Measurements from ENCODE around the gene GPR45.

GPR45 gene, protein sequence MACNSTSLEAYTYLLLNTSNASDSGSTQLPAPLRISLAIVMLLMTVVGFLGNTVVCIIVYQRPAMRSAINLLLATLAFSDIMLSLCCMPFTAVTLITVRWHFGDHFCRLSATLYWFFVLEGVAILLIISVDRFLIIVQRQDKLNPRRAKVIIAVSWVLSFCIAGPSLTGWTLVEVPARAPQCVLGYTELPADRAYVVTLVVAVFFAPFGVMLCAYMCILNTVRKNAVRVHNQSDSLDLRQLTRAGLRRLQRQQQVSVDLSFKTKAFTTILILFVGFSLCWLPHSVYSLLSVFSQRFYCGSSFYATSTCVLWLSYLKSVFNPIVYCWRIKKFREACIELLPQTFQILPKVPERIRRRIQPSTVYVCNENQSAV

DNA sequence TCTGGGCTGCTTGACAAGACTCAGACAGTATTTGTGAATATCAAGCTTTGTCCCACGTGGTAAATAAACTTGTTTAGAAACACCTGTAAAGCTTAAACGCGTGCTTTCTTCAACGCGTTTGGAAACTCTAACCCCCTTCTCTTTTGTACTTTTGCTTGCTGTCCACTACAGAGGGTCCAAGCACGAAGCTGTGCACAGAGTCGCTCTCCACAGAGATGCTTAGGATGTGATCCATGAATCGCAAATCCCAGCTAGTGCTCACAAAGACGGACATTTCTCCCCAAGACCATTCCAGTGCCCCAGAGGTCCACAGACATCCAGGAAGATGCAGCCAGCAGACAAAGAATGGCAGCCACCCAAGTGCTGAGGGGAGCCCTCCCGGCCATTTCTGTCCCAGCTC lies at the start of gene GPR45:
Gene GPR45 (plus strand): TSS at position 301 of the 400 bp plus-strand sequence. CDS start 116 bp downstream, outside the sequence.
- DNase-seq (ENCODE audit: extremely low read depth, insufficient read length) = no peak
- Histone ChIP-seq H3K4me3 (replicated peaks; ENCODE audit: low read depth, low read length) (no peak within 1 kb of the TSS), H3K27me3 (replicated peaks; ENCODE audit: control insufficient read depth, insufficient read depth, low read length) (no peaks in the 10 kb centered on the region), H3K36me3 (ENCODE audit: control insufficient read depth, insufficient read depth, low read length) (no peaks in the 10 kb centered on the region)
- TF ChIP-seq, protein P1, sequence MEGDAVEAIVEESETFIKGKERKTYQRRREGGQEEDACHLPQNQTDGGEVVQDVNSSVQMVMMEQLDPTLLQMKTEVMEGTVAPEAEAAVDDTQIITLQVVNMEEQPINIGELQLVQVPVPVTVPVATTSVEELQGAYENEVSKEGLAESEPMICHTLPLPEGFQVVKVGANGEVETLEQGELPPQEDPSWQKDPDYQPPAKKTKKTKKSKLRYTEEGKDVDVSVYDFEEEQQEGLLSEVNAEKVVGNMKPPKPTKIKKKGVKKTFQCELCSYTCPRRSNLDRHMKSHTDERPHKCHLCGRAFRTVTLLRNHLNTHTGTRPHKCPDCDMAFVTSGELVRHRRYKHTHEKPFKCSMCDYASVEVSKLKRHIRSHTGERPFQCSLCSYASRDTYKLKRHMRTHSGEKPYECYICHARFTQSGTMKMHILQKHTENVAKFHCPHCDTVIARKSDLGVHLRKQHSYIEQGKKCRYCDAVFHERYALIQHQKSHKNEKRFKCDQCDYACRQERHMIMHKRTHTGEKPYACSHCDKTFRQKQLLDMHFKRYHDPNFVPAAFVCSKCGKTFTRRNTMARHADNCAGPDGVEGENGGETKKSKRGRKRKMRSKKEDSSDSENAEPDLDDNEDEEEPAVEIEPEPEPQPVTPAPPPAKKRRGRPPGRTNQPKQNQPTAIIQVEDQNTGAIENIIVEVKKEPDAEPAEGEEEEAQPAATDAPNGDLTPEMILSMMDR (IDR thresholded peaks at IDR 0.05; ENCODE audit: insufficient read depth, low read length, poor library complexity, severe bottlenecking) = no peak

DNA sequence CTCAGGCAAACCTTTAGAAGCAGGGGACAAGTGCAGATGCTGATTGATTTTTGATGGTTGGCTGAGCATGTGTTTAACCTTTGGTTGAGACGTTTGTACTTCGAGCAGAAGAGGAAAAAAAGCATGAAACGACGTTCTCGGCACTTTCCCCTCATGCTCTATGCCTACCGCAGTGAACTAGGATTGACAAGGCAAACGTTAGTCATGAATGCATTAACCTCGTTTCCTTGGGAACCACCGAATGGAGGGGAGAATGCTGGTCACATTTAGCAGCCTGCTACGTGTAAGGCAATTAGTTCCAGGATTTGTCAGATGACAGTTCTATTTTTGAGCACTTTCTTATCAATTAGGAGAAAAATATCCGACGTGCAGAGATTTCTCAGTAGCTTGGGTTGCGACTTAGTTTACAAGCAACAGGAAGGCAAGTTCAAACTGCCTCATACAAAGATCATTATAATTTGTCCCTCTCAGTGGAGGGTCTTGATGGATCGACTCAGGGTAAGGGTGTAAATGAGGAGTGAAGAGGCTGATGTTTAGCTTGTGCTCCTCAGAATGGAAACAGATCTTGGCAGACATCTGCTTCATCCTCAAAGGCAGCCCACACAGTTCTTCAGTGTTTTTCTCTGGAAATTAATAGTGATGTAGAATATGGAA lies 47.4 kb upstream of the GPR45 start:
- DNase-seq (ENCODE audit: extremely low read depth, insufficient read length) = no peak
- Histone ChIP-seq H3K36me3 (ENCODE audit: control insufficient read depth, insufficient read depth, low read length) (no peaks in the 10 kb centered on the region), H3K27me3 (replicated peaks; ENCODE audit: control insufficient read depth, insufficient read depth, low read length) (no peaks in the 10 kb centered on the region), H3K4me3 (replicated peaks; ENCODE audit: low read depth, low read length) (no peak overlapping the region)
- TF ChIP-seq, protein P1 (IDR thresholded peaks at IDR 0.05; ENCODE audit: insufficient read depth, low read length, poor library complexity, severe bottlenecking) = no peak

DNA sequence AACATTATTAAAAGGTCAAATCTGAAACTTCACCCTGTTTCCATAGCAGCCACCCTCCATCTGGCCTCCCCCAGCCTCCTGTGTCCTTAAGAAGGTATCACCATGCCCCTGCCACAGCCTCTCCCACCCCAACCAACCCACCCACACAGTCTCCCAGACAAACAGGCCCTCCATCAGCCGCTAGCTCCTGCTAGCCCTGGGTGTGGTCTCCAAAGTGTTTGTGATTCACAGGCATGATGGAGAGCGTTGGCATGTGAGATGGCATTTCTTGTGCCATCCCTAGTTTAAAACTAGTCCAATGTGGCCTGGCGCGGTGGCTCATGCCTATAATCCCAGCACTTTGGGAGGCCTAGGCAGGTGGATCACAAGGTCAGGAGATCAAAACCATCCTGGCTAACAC lies 44.9 kb upstream of the GPR45 start:
- H3K36me3 ChIP-seq (ENCODE audit: control insufficient read depth, insufficient read depth, low read length) = no peaks in the 10 kb centered on the region
- no peak overlapping the region for H3K4me3 ChIP-seq (replicated peaks; ENCODE audit: low read depth, low read length)
- H3K27me3 ChIP-seq (replicated peaks; ENCODE audit: control insufficient read depth, insufficient read depth, low read length) = no peaks in the 10 kb centered on the region
- no peak for DNase-seq (ENCODE audit: extremely low read depth, insufficient read length)
- TF ChIP-seq, protein P1 (IDR thresholded peaks at IDR 0.05; ENCODE audit: insufficient read depth, low read length, poor library complexity, severe bottlenecking) = no peak

DNA sequence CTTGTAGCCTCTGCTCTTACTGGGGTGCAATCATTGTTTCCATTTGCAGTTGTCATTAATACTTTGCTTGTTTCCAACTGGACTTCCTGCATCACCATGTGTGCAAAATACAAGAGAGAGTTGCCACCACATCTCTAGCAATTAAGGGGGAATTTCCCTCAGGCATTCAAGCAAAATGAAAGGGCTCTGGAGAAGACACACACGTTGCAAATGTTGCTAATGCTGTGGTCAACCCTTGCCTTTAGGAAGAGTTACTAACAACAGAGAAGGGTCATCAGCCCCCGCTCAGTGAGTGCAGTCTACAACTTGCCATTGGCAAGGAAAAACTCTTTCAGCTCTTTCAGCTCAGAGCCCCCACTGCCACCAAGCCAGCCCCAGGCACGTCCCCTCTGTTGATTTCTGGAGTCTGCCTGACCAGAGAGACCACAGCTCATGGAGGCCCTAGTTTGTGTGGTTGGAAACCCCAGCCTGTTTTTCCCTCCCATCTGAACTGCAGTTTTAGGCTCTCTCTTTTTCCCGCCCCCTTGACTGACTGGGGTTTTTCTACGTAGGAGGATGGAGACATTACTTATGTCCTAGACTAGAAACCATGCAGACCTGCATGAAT lies 25.9 kb upstream of the GPR45 start:
- Histone ChIP-seq H3K4me3 (replicated peaks; ENCODE audit: low read depth, low read length) (no peak overlapping the region), H3K36me3 (ENCODE audit: control insufficient read depth, insufficient read depth, low read length) (no peaks in the 10 kb centered on the region), H3K27me3 (replicated peaks; ENCODE audit: control insufficient read depth, insufficient read depth, low read length) (no peaks in the 10 kb centered on the region)
- no peak for DNase-seq (ENCODE audit: extremely low read depth, insufficient read length)
- TF ChIP-seq, protein P1 (IDR thresholded peaks at IDR 0.05; ENCODE audit: insufficient read depth, low read length, poor library complexity, severe bottlenecking) = no peak

DNA sequence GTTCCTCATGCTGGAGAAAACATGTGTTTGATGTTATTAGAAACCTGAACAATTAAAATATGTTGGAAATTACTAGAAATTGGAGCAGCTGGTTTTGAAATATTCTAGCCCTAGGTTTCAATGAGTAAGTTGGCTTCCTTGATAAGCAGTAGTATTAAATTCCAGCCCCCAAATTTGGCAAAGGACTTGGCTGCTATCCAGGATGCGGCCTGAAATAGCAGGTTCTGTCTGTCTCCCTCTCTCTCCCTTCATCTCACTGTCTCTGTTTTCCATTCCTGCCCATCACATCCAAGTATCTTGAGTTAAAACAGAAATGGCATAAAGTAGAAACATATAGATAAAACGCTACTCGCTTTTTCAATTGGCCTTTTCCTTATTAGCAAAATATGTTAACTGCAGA lies 20.9 kb upstream of the GPR45 start:
- Histone ChIP-seq H3K4me3 (replicated peaks; ENCODE audit: low read depth, low read length) (no peak overlapping the region), H3K36me3 (ENCODE audit: control insufficient read depth, insufficient read depth, low read length) (no peaks in the 10 kb centered on the region), H3K27me3 (replicated peaks; ENCODE audit: control insufficient read depth, insufficient read depth, low read length) (no peaks in the 10 kb centered on the region)
- no peak for DNase-seq (ENCODE audit: extremely low read depth, insufficient read length)
- TF ChIP-seq, protein P1 (IDR thresholded peaks at IDR 0.05; ENCODE audit: insufficient read depth, low read length, poor library complexity, severe bottlenecking) = no peak

Measured in GM06990 (cell line).